Gastroesophageal sphincter (tissue), 4 donors: ENCODE results near the gene USP32. TPM values are rescaled to one million over a fixed set of nuclear protein-coding genes. Genes with fewer than 3 reads are reported as not detected.
"Not testable (repeated sequence)": the region's sequence is repeated elsewhere in the genome, so short reads cannot be mapped to it uniquely, and the experiment has no call there.

Experiments
- ATAC-seq: fragments of 150-250 bp; one replicate; pipeline ENCODE4 v1.9.1; 2016; ENCODE audit warnings: mild to moderate bottlenecking, moderate library complexity
- H3K27ac ChIP-seq, 4 donors: fragments of 200-600 bp; sonication (generic) in 3 of 4; 1 replicate in 3 of 4; 2 replicates in 1 of 4; pipeline ENCODE4 v1.5.1; 2016 to 2019
- H3K27me3 ChIP-seq: fragments of 200-600 bp; sonication (generic); one replicate; pipeline ENCODE4 v1.5.1; 2019
- H3K36me3 ChIP-seq, 2 donors: fragments of 200-600 bp; sonication (generic); one replicate each; pipeline ENCODE4 v1.5.1; 2019; ENCODE audit warnings: control low read depth in 1 of 2
- H3K4me1 ChIP-seq, 3 donors: fragments of 200-600 bp; sonication (generic); 1 replicate in 2 of 3; 2 replicates in 1 of 3; pipeline ENCODE4 v1.5.1; 2016 to 2019; ENCODE audit warnings: control low read depth in 2 of 3
- H3K4me3 ChIP-seq, 2 donors: fragments of 200-600 bp; sonication (generic); one replicate each; pipeline ENCODE4 v1.5.1; 2019; ENCODE audit warnings: mild to moderate bottlenecking in 1 of 2, moderate library complexity in 1 of 2
- H3K9me3 ChIP-seq, 3 donors: fragments of 200-600 bp; sonication (generic); one replicate each; pipeline ENCODE4 v1.5.1; 2017 to 2019; ENCODE audit warnings: control low read depth in 2 of 3
- CTCF ChIP-seq, 4 experiments: fragments of 200-600 bp in 2 of 4; fragments of 450-650 bp in 2 of 4; sonication (generic) in 1 of 4; IDR thresholded peaks; one replicate each; pipeline ENCODE4 v1.5.1; 2017 to 2019; ENCODE audit warnings: antibody characterized with exemption in 4 of 4, mild to moderate bottlenecking in 2 of 4, moderate library complexity in 2 of 4
- EP300 ChIP-seq: sonication (generic); formaldehyde crosslinking; IDR thresholded peaks from one replicate; pipeline ENCODE4 v1.6.1; 2017; ENCODE audit warnings: antibody characterized with exemption, mild to moderate bottlenecking
- POLR2A ChIP-seq, 2 donors: fragments of 450-650 bp; IDR thresholded peaks; one replicate each; pipeline ENCODE4 v1.6.1; 2017; ENCODE audit warnings: antibody characterized with exemption in 2 of 2, mild to moderate bottlenecking in 2 of 2, moderate library complexity in 1 of 2
- POLR2AphosphoS5 ChIP-seq: sonication (generic); formaldehyde crosslinking; IDR thresholded peaks from one replicate; pipeline ENCODE4 v1.6.1; 2017; ENCODE audit warnings: antibody characterized with exemption
- WGBS, 2 donors: methylation state at CpG; one replicate each; pipeline ENCODE4 v1.1.5; 2018; ENCODE audit warnings: low coverage in 1 of 2; 5-methylcytosine and 5-hydroxymethylcytosine counted together
- total RNA-seq, 4 donors: library from RNA; depleted of rRNA; stranded (reverse); fragments of >200 nt; gene quantifications; one replicate each; pipeline ENCODE4 v1.1.0, GENCODE V29; 2016

The USP32 gene
- total RNA-seq, 4 donors from 2014 or later, result 44.1 to 55.5 (median 51.4) TPM

- peak overlapping the region; percentile 72 to 97 (median 96) for H3K27ac ChIP-seq
- WGBS, 2 donors, result 1 to 5% methylated on average over 7 to 12 of the region's 15 CpGs
- TF ChIP-seq POLR2A (IDR thresholded peaks at IDR 0.05) (no peak), EP300 (no peak), POLR2AphosphoS5 (peak; percentile 22), CTCF (IDR thresholded peaks at IDR 0.05) (no peak)
- peaks cover 1 to 59% (median 26%) of the 10 kb centered on the region in 3 donors for H3K4me1 ChIP-seq
- no peaks in the 10 kb centered on the region for H3K36me3 ChIP-seq
- ATAC-seq, result no peak
- H3K4me3 ChIP-seq, result peak overlapping the region; percentile 61 to 86
- H3K27me3 ChIP-seq, result no peaks in the 10 kb centered on the region
- no peaks in the 10 kb centered on the region for H3K9me3 ChIP-seq
Measured at GRCh38 chr17:60390925-60391470, 935 bp downstream of the USP32 start.

- Histone ChIP-seq H3K4me3 (peak overlapping the region; percentile 61 to 86), H3K27me3 (no peaks in the 10 kb centered on the region), H3K36me3 (no peaks in the 10 kb centered on the region), H3K9me3 (no peaks in the 10 kb centered on the region), H3K4me1 (peaks cover 2 to 67% (median 34%) of the 10 kb centered on the region in 3 donors), H3K27ac (peak overlapping the region; percentile 72 to 97 (median 96))
- TF ChIP-seq POLR2AphosphoS5 (peak; percentile 92), EP300 (no peak)
- 22 to 31% methylated on average over 2 of the region's 2 CpGs for WGBS, 2 donors
- no peak for ATAC-seq
Measured at GRCh38 chr17:60390186-60390585, 1.7 kb downstream of the USP32 start.

- 24 to 39% methylated on average over 3 of the region's 3 CpGs for WGBS, 2 donors
Measured at GRCh38 chr17:60388742-60389141, 3.2 kb downstream of the USP32 start.

GRCh38 chr17:60387666-60388065, 4.3 kb downstream of the USP32 start:
- WGBS, 2 donors, result 69 to 84% methylated on average over 3 of the region's 3 CpGs
- H3K4me1 ChIP-seq, result peaks cover 2 to 79% (median 28%) of the 10 kb centered on the region in 3 donors
- no peaks in the 10 kb centered on the region for H3K36me3 ChIP-seq
- H3K9me3 ChIP-seq, result no peaks in the 10 kb centered on the region
- no peak for TF ChIP-seq EP300
- no peak for TF ChIP-seq CTCF (IDR thresholded peaks at IDR 0.05)
- no peak for TF ChIP-seq POLR2A (IDR thresholded peaks at IDR 0.05)
- no peak for TF ChIP-seq POLR2AphosphoS5
- H3K4me3 ChIP-seq, result no peak overlapping the region
- no peak for ATAC-seq
- no peaks in the 10 kb centered on the region for H3K27me3 ChIP-seq
- H3K27ac ChIP-seq, result no peak overlapping the region

More at GRCh38 chr17:60388742-60389141, 3.2 kb downstream of the USP32 start:
- Histone ChIP-seq H3K4me3 (no peak overlapping the region), H3K4me1 (peaks cover 2 to 81% (median 35%) of the 10 kb centered on the region in 3 donors), H3K27ac (peak overlapping the region in 1 of 4 donors; percentile 96), H3K36me3 (no peaks in the 10 kb centered on the region), H3K9me3 (no peaks in the 10 kb centered on the region), H3K27me3 (no peaks in the 10 kb centered on the region)
- TF ChIP-seq CTCF (IDR thresholded peaks at IDR 0.05) (no peak), POLR2AphosphoS5 (no peak), POLR2A (IDR thresholded peaks at IDR 0.05) (no peak), EP300 (no peak)
- ATAC-seq, result no peak

- H3K27me3 ChIP-seq, result no peaks in the 10 kb centered on the region
- TF ChIP-seq EP300 (no peak), POLR2AphosphoS5 (no peak), POLR2A (IDR thresholded peaks at IDR 0.05) (no peak), CTCF (IDR thresholded peaks at IDR 0.05) (no peak)
- 38 to 54% methylated on average over 4 of the region's 4 CpGs for WGBS, 2 donors
- ATAC-seq, result no peak
- no peaks in the 10 kb centered on the region for H3K36me3 ChIP-seq
- no peak overlapping the region for H3K27ac ChIP-seq
- H3K4me3 ChIP-seq, result no peak overlapping the region
- peaks cover 2 to 88% (median 28%) of the 10 kb centered on the region in 3 donors for H3K4me1 ChIP-seq
- no peaks in the 10 kb centered on the region for H3K9me3 ChIP-seq
Measured at GRCh38 chr17:60386147-60387058, 5.5 kb downstream of the USP32 start.

- not testable (repeated sequence) for ATAC-seq, H3K27ac ChIP-seq, H3K4me3 ChIP-seq, H3K27me3 ChIP-seq, H3K36me3 ChIP-seq, H3K9me3 ChIP-seq
- H3K4me1 ChIP-seq, result peaks cover 2 to 73% (median 26%) of the 10 kb centered on the region in 3 donors
- 98 to 100% methylated on average over 2 to 4 of the region's 7 CpGs for WGBS, 2 donors
Measured at GRCh38 chr17:60384921-60385320, 7.0 kb downstream of the USP32 start.
